Astrocyte (in vitro differentiated cells and primary cell): ENCODE data around the gene GTSE1. TPM values are rescaled to one million over a fixed set of nuclear protein-coding genes. Genes with fewer than 3 reads are reported as not detected.

ENCODE experiments used
- DNase-seq: peaks from one replicate; pipeline ENCODE4 v3.0.0-alpha.2; 2010; ENCODE audit warnings: low read depth
- FAIRE-seq: peaks from 2 replicates; lab custom pipeline; 2011; peaks lifted over from hg19 to GRCh38; lab: Jason Lieb, UNC
- H2AFZ ChIP-seq: 2 replicates; pipeline ENCODE4 v1.6.0; 2012; ENCODE audit warnings: low read depth, low read length, inconsistent platforms
- H3K27ac ChIP-seq: 2 replicates; pipeline ENCODE4 v1.5.1; 2011; ENCODE audit warnings: low read depth, low read length, inconsistent platforms
- H3K27me3 ChIP-seq: 2 replicates; pipeline ENCODE4 v1.6.0; 2011; ENCODE audit warnings: low read length, inconsistent platforms; ENCODE audit not compliant: insufficient read depth
- H3K36me3 ChIP-seq: 2 replicates; pipeline ENCODE4 v1.5.1; 2011; ENCODE audit warnings: low read length, inconsistent platforms; ENCODE audit not compliant: insufficient read depth
- H3K4me1 ChIP-seq: 2 replicates; pipeline ENCODE4 v1.5.1; 2011; ENCODE audit warnings: low read length, inconsistent platforms; ENCODE audit not compliant: insufficient read depth
- H3K4me2 ChIP-seq: 2 replicates; pipeline ENCODE4 v1.6.0; 2012; ENCODE audit warnings: low read length, inconsistent platforms
- H3K4me3 ChIP-seq: 2 replicates; pipeline ENCODE4 v1.5.1; 2011; ENCODE audit warnings: low read depth, mild to moderate bottlenecking, low read length, inconsistent platforms; ENCODE audit not compliant: insufficient read depth
- H3K79me2 ChIP-seq: 2 replicates; pipeline ENCODE4 v1.6.0; 2012; ENCODE audit warnings: mild to moderate bottlenecking, low read length, inconsistent platforms; ENCODE audit not compliant: insufficient read depth
- H3K9ac ChIP-seq: 2 replicates; pipeline ENCODE4 v1.6.0; 2012; ENCODE audit warnings: mild to moderate bottlenecking, low read length, inconsistent platforms
- H3K9me3 ChIP-seq: 2 replicates; pipeline ENCODE4 v1.5.1; 2012; ENCODE audit warnings: low read depth, mild to moderate bottlenecking, low read length, inconsistent platforms; ENCODE audit not compliant: insufficient read depth
- H4K20me1 ChIP-seq: 2 replicates; pipeline ENCODE4 v1.6.0; 2012; ENCODE audit warnings: low read length, inconsistent platforms; ENCODE audit not compliant: insufficient read depth
- H3K27ac Mint-ChIP-seq: one replicate; pipeline ENCODE4 v1.8.0; 2021; ENCODE audit warnings: mild to moderate bottlenecking, mixed read lengths; ENCODE audit not compliant: unreplicated experiment
- H3K27me3 Mint-ChIP-seq: one replicate; pipeline ENCODE4 v1.8.0; 2021; ENCODE audit warnings: low read depth, mixed read lengths; ENCODE audit not compliant: unreplicated experiment
- H3K36me3 Mint-ChIP-seq: one replicate; pipeline ENCODE4 v1.8.0; 2021; ENCODE audit warnings: low read depth, mixed read lengths; ENCODE audit not compliant: unreplicated experiment
- H3K4me1 Mint-ChIP-seq: one replicate; pipeline ENCODE4 v1.8.0; 2021; ENCODE audit warnings: low read depth, mixed read lengths; ENCODE audit not compliant: unreplicated experiment
- H3K4me3 Mint-ChIP-seq: one replicate; pipeline ENCODE4 v1.8.0; 2021; ENCODE audit warnings: mild to moderate bottlenecking, moderate library complexity, mixed read lengths; ENCODE audit not compliant: unreplicated experiment
- H3K9me3 Mint-ChIP-seq: one replicate; pipeline ENCODE4 v1.8.0; 2021; ENCODE audit warnings: mild to moderate bottlenecking, mixed read lengths; ENCODE audit not compliant: unreplicated experiment
- CTCF ChIP-seq: IDR thresholded peaks from 2 replicates; pipeline ENCODE4 v1.5.1; 2011; ENCODE audit warnings: low read depth, mild to moderate bottlenecking, inconsistent platforms, low read length, moderate library complexity; ENCODE audit not compliant: insufficient read depth
- EZH2 ChIP-seq: IDR thresholded peaks from 2 replicates; pipeline ENCODE4 v1.6.1; 2012; ENCODE audit warnings: mild to moderate bottlenecking, low read length, inconsistent platforms; ENCODE audit not compliant: insufficient read depth
- total RNA-seq: library from RNA; stranded (reverse); gene quantifications from 2 replicates; pipeline ENCODE4 v1.2.1, GENCODE V29; 2021

Gene GTSE1
- total RNA-seq, 1 donor from 2014 or later, result 4.1 TPM

GRCh38 chr22:46300491-46300890 is 3.8 kb downstream of the GTSE1 start:
- DNase-seq, result no peak
- TF ChIP-seq CTCF (no peak), EZH2 (no peak)
- Histone ChIP-seq H3K4me2 (no peak overlapping the region), H3K27ac (no peak overlapping the region), H3K27me3 (no peaks in the 10 kb centered on the region), H3K4me1 (peaks cover 23% of the 10 kb centered on the region), H3K9ac (no peak overlapping the region), H4K20me1 (peaks cover 4% of the 10 kb centered on the region), H3K79me2 (peaks cover 81% of the 10 kb centered on the region), H2AFZ (no peak overlapping the region), H3K36me3 (peaks cover 10% of the 10 kb centered on the region), H3K4me3 (no peak overlapping the region), H3K9me3 (no peaks in the 10 kb centered on the region)
- Mint-ChIP-seq H3K4me1 (peaks cover 10% of the 10 kb centered on the region), H3K9me3 (no peaks in the 10 kb centered on the region), H3K27me3 (no peaks in the 10 kb centered on the region), H3K36me3 (no peaks in the 10 kb centered on the region), H3K27ac (no peak overlapping the region), H3K4me3 (no peak overlapping the region)
- no peak for FAIRE-seq

GRCh38 chr22:46303347-46303965 is 6.8 kb downstream of the GTSE1 start:
- H3K4me2 ChIP-seq, result peak overlapping the region; percentile 70
- no peaks in the 10 kb centered on the region for H3K9me3 Mint-ChIP-seq
- H3K36me3 Mint-ChIP-seq, result peaks cover 2% of the 10 kb centered on the region
- H3K36me3 ChIP-seq, result peaks cover 13% of the 10 kb centered on the region
- no peak overlapping the region for H3K4me3 ChIP-seq
- H3K27me3 Mint-ChIP-seq, result no peaks in the 10 kb centered on the region
- FAIRE-seq (peak; percentile 41), DNase-seq (peak; percentile 33)
- H2AFZ ChIP-seq, result peak overlapping the region; percentile 32
- TF ChIP-seq CTCF (no peak), EZH2 (no peak)
- H3K27ac ChIP-seq, result no peak overlapping the region
- peaks cover 94% of the 10 kb centered on the region for H3K79me2 ChIP-seq
- peak overlapping the region; percentile 21 for H3K27ac Mint-ChIP-seq
- H3K27me3 ChIP-seq, result no peaks in the 10 kb centered on the region
- H3K4me1 Mint-ChIP-seq, result peaks cover 6% of the 10 kb centered on the region
- H3K4me1 ChIP-seq, result peaks cover 8% of the 10 kb centered on the region
- H4K20me1 ChIP-seq, result peaks cover 4% of the 10 kb centered on the region
- no peak overlapping the region for H3K4me3 Mint-ChIP-seq
- no peaks in the 10 kb centered on the region for H3K9me3 ChIP-seq
- no peak overlapping the region for H3K9ac ChIP-seq

DNA sequence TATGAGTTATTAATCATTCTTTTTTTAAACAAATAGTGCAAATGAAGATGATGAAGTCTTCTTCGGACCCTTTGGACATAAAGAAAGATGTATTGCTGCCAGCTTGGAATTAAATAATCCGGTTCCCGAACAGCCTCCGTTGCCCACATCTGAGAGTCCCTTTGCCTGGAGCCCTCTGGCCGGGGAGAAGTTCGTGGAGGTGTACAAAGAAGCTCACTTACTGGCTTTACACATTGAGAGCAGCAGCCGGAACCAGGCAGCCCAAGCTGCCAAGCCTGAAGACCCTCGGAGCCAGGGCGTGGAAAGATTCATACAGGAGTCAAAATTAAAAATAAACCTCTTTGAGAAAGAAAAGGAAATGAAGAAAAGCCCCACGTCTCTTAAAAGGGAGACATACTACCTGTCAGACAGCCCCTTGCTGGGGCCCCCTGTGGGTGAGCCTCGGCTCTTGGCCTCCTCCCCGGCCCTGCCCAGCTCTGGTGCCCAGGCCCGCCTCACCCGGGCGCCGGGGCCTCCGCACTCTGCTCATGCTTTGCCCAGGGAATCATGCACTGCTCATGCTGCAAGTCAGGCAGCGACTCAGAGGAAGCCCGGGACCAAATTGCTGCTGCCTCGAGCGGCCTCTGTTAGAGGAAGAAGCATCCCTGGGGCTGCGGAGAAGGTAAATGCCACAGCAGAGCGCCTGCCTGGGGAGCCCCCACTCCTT is 11.8 kb downstream of the GTSE1 start:
- H3K4me3 Mint-ChIP-seq, result no peak overlapping the region
- H3K27ac Mint-ChIP-seq, result no peak overlapping the region
- Histone ChIP-seq H3K4me3 (no peak overlapping the region), H3K79me2 (peaks cover 80% of the 10 kb centered on the region), H3K27ac (no peak overlapping the region), H4K20me1 (peaks cover 14% of the 10 kb centered on the region), H3K27me3 (no peaks in the 10 kb centered on the region), H2AFZ (no peak overlapping the region), H3K4me1 (peaks cover 6% of the 10 kb centered on the region), H3K36me3 (peaks cover 6% of the 10 kb centered on the region), H3K4me2 (no peak overlapping the region), H3K9me3 (no peaks in the 10 kb centered on the region), H3K9ac (no peak overlapping the region)
- FAIRE-seq (no peak), DNase-seq (no peak)
- no peak for TF ChIP-seq EZH2
- TF ChIP-seq CTCF, result no peak
- H3K36me3 Mint-ChIP-seq, result peaks cover 2% of the 10 kb centered on the region
- no peaks in the 10 kb centered on the region for H3K9me3 Mint-ChIP-seq
- H3K4me1 Mint-ChIP-seq, result peaks cover 7% of the 10 kb centered on the region
- H3K27me3 Mint-ChIP-seq, result no peaks in the 10 kb centered on the region
